Trophoblast cell (in vitro differentiated cells and primary cell): Measurements from ENCODE around the gene TENM4.
A peak's percentile ranks its signal among the peaks of the same experiment; 100 is the strongest.

ENCODE experiments used
- DNase-seq, 2 donors: peaks; one replicate each; pipeline ENCODE4 v3.0.0-alpha.2; 2016
- H2AFZ ChIP-seq: 2 replicates; pipeline ENCODE4 v1.6.1; 2013; ENCODE audit warnings: low read length, moderate library complexity, mild to moderate bottlenecking; ENCODE audit not compliant: insufficient read depth, poor library complexity
- H2AK5ac ChIP-seq: 2 replicates; pipeline ENCODE4 v1.6.1; 2013; ENCODE audit warnings: mild to moderate bottlenecking, low read length
- H2BK120ac ChIP-seq: 2 replicates; pipeline ENCODE4 v1.6.1; 2013; ENCODE audit warnings: low read length, mild to moderate bottlenecking, moderate library complexity; ENCODE audit not compliant: insufficient read depth, poor library complexity
- H2BK12ac ChIP-seq: 2 replicates; pipeline ENCODE4 v1.6.1; 2013; ENCODE audit warnings: mild to moderate bottlenecking, low read length, moderate library complexity
- H2BK5ac ChIP-seq: 2 replicates; pipeline ENCODE4 v1.6.1; 2013; ENCODE audit warnings: low read length, low read depth, moderate library complexity, mild to moderate bottlenecking; ENCODE audit not compliant: poor library complexity
- H3K14ac ChIP-seq: 2 replicates; pipeline ENCODE4 v1.6.1; 2013; ENCODE audit warnings: mild to moderate bottlenecking, low read length
- H3K18ac ChIP-seq: 2 replicates; pipeline ENCODE4 v1.6.1; 2013; ENCODE audit warnings: mild to moderate bottlenecking, low read length
- H3K23ac ChIP-seq: 2 replicates; pipeline ENCODE4 v1.6.1; 2013; ENCODE audit warnings: low read length
- H3K27ac ChIP-seq: 2 replicates; pipeline ENCODE4 v1.5.1; 2013; ENCODE audit warnings: low read depth, mild to moderate bottlenecking, inconsistent platforms, low read length, moderate library complexity
- H3K27me3 ChIP-seq: 2 replicates; pipeline ENCODE4 v1.6.1; 2013; ENCODE audit warnings: inconsistent platforms, mild to moderate bottlenecking, low read length, moderate library complexity; ENCODE audit not compliant: insufficient read depth
- H3K36me3 ChIP-seq, 2 experiments: 1 replicate in 1 of 2; 2 replicates in 1 of 2; pipeline ENCODE4 v1.6.1; 2013; ENCODE audit warnings: low read length in 2 of 2, mild to moderate bottlenecking in 2 of 2, moderate library complexity in 1 of 2; ENCODE audit not compliant: insufficient read depth in 2 of 2, control insufficient read depth in 1 of 2
- H3K4ac ChIP-seq: 2 replicates; pipeline ENCODE4 v1.6.1; 2013; ENCODE audit warnings: low read depth, mild to moderate bottlenecking, low read length, moderate library complexity
- H3K4me1 ChIP-seq, 2 experiments: 1 replicate in 1 of 2; 2 replicates in 1 of 2; pipeline ENCODE4 v1.6.1; 2013; ENCODE audit warnings: low read length in 2 of 2, mild to moderate bottlenecking in 2 of 2, moderate library complexity in 1 of 2; ENCODE audit not compliant: insufficient read depth in 2 of 2, control insufficient read depth in 1 of 2
- H3K4me2 ChIP-seq: 2 replicates; pipeline ENCODE4 v1.6.1; 2013; ENCODE audit warnings: inconsistent platforms, mild to moderate bottlenecking, low read length, moderate library complexity
- H3K4me3 ChIP-seq: 2 replicates; pipeline ENCODE4 v1.5.1; 2013; ENCODE audit warnings: mild to moderate bottlenecking, low read depth, low read length, inconsistent platforms
- H3K79me1 ChIP-seq: one replicate; pipeline ENCODE4 v1.6.1; 2013; ENCODE audit warnings: low read length
- H3K79me2 ChIP-seq: 2 replicates; pipeline ENCODE4 v1.6.1; 2013; ENCODE audit warnings: low read length, mild to moderate bottlenecking; ENCODE audit not compliant: control insufficient read depth, insufficient read depth, poor library complexity
- H3K9ac ChIP-seq: 2 replicates; pipeline ENCODE4 v1.6.1; 2013; ENCODE audit warnings: mild to moderate bottlenecking, low read length
- H3K9me3 ChIP-seq: 2 replicates; pipeline ENCODE4 v1.6.1; 2013; ENCODE audit warnings: low read depth, mild to moderate bottlenecking, control low read depth, inconsistent platforms, low read length; ENCODE audit not compliant: insufficient read depth
- H4K12ac ChIP-seq: 2 replicates; pipeline ENCODE4 v1.6.1; 2013; ENCODE audit warnings: low read depth, mild to moderate bottlenecking, low read length, moderate library complexity
- H4K8ac ChIP-seq: 2 replicates; pipeline ENCODE4 v1.6.1; 2013; ENCODE audit warnings: low read depth, mild to moderate bottlenecking, low read length, moderate library complexity
- H4K91ac ChIP-seq: one replicate; pipeline ENCODE4 v1.6.1; 2013; ENCODE audit warnings: low read depth, mild to moderate bottlenecking, low read length, moderate library complexity
- whole genome bisulfite sequencing: extraction: QIAGEN DNeasy Blood & Tissue Kit; methylation state at CpG from one replicate; pipeline ENCODE4 v1.1.7; 2013; ENCODE audit warnings: missing lambda C conversion rate; ENCODE audit not compliant: insufficient read length, insufficient coverage; ENCODE audit errors: extremely low coverage; 5-methylcytosine and 5-hydroxymethylcytosine counted together

Gene TENM4

GRCh38 chr11:78961937-78962701 is 478.7 kb downstream of the TENM4 start:
- Histone ChIP-seq H2AFZ (no peak overlapping the region), H4K91ac (peak overlapping the region; percentile 11), H2BK12ac (no peak overlapping the region), H2BK5ac (no peak overlapping the region), H3K23ac (no peak overlapping the region), H3K4me2 (peak overlapping the region; percentile 48), H3K36me3 (no peaks in the 10 kb centered on the region), H3K14ac (no peak overlapping the region), H3K4me3 (peak overlapping the region; percentile 68), H3K4ac (no peak overlapping the region), H3K79me2 (no peaks in the 10 kb centered on the region), H3K27ac (no peak overlapping the region), H4K12ac (no peak overlapping the region), H4K8ac (no peak overlapping the region), H2BK120ac (no peak overlapping the region), H3K27me3 (no peaks in the 10 kb centered on the region), H3K4me1 (peaks cover 10 to 11% of the 10 kb centered on the region in 2 experiments), H2AK5ac (no peak overlapping the region), H3K9me3 (no peaks in the 10 kb centered on the region), H3K79me1 (peaks cover 2% of the 10 kb centered on the region), H3K9ac (peak overlapping the region; percentile 66), H3K18ac (no peak overlapping the region)
- DNase-seq: no peak
- WGBS: no CpG with 5 or more reads among the region's 36 CpGs

DNA sequence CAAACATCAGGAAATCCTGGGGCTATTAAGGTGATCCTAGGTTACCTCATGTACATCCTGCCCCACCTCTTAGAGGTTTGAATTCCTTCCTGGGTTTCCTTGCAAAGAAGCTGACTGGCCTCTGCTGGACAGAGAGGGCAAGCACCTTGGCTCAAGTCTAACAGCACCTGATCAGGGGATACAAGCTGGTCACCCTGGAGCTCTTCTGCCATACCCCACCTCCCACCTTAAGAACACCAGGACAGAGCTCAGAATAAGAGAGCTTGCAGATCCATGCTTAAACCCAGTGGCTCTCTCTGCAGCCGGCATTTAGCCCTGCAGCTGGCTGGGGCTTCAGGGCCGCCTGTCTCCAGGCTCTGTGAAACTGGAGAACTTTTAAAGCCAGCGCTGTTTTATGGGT is 479.6 kb downstream of the TENM4 start:
- Histone ChIP-seq H2BK120ac (no peak overlapping the region), H3K27me3 (no peaks in the 10 kb centered on the region), H2AK5ac (no peak overlapping the region), H3K4me1 (peaks cover 10 to 11% of the 10 kb centered on the region in 2 experiments), H2AFZ (no peak overlapping the region), H2BK5ac (no peak overlapping the region), H4K91ac (no peak overlapping the region), H3K4ac (no peak overlapping the region), H4K8ac (no peak overlapping the region), H2BK12ac (no peak overlapping the region), H3K18ac (no peak overlapping the region), H3K23ac (no peak overlapping the region), H3K4me3 (no peak overlapping the region), H4K12ac (no peak overlapping the region), H3K79me1 (peaks cover 2% of the 10 kb centered on the region), H3K27ac (no peak overlapping the region), H3K9ac (no peak overlapping the region), H3K14ac (no peak overlapping the region), H3K4me2 (peak overlapping the region; percentile 48), H3K36me3 (no peaks in the 10 kb centered on the region), H3K9me3 (no peaks in the 10 kb centered on the region), H3K79me2 (no peaks in the 10 kb centered on the region)
- no CpG with 5 or more reads among the region's 3 CpGs for WGBS
- DNase-seq: peak; percentile 44 to 72

DNA sequence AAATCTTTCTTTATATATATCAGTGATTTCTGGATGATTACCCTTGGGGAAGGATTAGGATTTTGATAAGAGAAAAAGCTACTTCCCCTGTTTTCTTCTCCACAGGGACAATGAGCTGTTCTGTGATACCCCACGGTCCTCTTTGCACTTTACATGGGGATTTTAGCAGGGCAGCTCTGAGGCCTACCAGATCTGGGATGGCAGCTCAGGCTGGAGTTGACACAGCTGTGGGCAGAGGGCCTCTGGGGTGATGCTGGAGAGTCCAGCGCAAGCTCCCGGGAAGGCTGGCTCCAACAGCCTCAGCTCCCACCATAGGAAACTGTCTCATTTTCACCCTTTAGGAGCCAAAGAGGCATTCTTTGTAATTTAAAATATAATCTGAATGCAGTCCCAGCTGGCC is 482.4 kb downstream of the TENM4 start:
- H3K18ac ChIP-seq: peak overlapping the region; percentile 16
- no peak overlapping the region for H2AK5ac ChIP-seq
- no peak overlapping the region for H3K4me2 ChIP-seq
- H3K4ac ChIP-seq: peak overlapping the region; percentile 26
- no peak overlapping the region for H3K23ac ChIP-seq
- no peak overlapping the region for H3K4me3 ChIP-seq
- H3K27me3 ChIP-seq: no peaks in the 10 kb centered on the region
- no peak overlapping the region for H3K27ac ChIP-seq
- no peaks in the 10 kb centered on the region for H3K79me2 ChIP-seq
- no peak overlapping the region for H2BK5ac ChIP-seq
- no peaks in the 10 kb centered on the region for H3K36me3 ChIP-seq
- no peak overlapping the region for H4K12ac ChIP-seq
- H2BK120ac ChIP-seq: no peak overlapping the region
- no peak overlapping the region for H2BK12ac ChIP-seq
- H3K14ac ChIP-seq: no peak overlapping the region
- peaks cover 10 to 18% of the 10 kb centered on the region in 2 experiments for H3K4me1 ChIP-seq
- H3K79me1 ChIP-seq: peaks cover 2% of the 10 kb centered on the region
- no peak overlapping the region for H4K8ac ChIP-seq
- no CpG with 5 or more reads among the region's 3 CpGs for WGBS
- H4K91ac ChIP-seq: peak overlapping the region; percentile 25
- no peak overlapping the region for H3K9ac ChIP-seq
- no peaks in the 10 kb centered on the region for H3K9me3 ChIP-seq
- no peak overlapping the region for H2AFZ ChIP-seq
- DNase-seq: no peak

DNA sequence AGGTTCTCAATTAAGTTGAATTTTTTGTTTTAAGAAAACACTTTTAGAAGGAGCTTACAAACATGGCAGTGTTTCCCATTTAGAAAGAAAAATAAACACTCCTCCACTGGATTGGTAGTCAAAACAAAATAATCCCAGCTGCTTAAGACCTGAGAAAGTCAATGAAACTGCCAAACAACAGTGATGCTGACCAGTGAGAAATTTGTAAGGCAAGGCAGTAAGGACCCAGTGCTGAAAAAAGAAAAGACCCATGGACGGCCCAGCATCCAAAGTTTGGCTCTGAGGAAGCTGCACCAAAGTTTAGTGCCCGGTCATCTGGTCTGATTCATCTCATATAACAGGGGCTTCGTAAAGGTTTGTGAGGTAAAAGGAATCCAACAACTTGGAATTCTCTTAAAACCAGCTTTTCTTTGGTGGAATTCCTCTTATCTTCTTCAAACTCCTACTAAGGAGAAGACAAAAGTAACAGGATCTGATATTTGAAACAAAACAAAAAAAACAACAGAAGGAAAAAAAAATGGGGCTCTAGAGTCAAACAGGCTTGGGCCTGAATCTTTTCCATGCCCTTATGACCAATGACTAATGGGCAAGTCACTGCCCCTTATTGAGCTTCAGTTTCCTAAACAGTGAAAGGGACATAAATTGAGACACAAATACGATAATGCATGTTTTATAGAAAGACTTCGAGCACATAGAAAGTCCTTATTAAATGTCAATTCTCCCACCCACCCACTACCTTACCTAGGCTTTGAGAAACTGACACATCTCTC is 483.2 kb downstream of the TENM4 start:
- Histone ChIP-seq H3K9me3 (no peaks in the 10 kb centered on the region), H2BK120ac (no peak overlapping the region), H3K9ac (no peak overlapping the region), H3K79me2 (no peaks in the 10 kb centered on the region), H3K4me2 (no peak overlapping the region), H3K4me3 (no peak overlapping the region), H4K12ac (no peak overlapping the region), H2BK12ac (no peak overlapping the region), H2AK5ac (no peak overlapping the region), H3K36me3 (no peaks in the 10 kb centered on the region), H3K79me1 (peaks cover 6% of the 10 kb centered on the region), H3K27ac (no peak overlapping the region), H4K8ac (no peak overlapping the region), H4K91ac (no peak overlapping the region), H3K18ac (no peak overlapping the region), H3K27me3 (no peaks in the 10 kb centered on the region), H2BK5ac (no peak overlapping the region), H3K4me1 (peaks cover 10 to 21% of the 10 kb centered on the region in 2 experiments), H3K4ac (no peak overlapping the region), H3K23ac (no peak overlapping the region), H2AFZ (no peak overlapping the region), H3K14ac (no peak overlapping the region)
- no peak for DNase-seq
- no CpG with 5 or more reads among the region's 5 CpGs for WGBS
